ENCODE data around the gene FER1L5.
A peak's percentile ranks its signal among the peaks of the same experiment; 100 is the strongest.
"Not testable (repeated sequence)": the region's sequence is repeated elsewhere in the genome, so short reads cannot be mapped to it uniquely, and the experiment has no call there.

Gene FER1L5

GRCh38 chr2:96637385-96638143 is 5.0 kb upstream of the FER1L5 start:
- peak; percentile 86 for DNase-seq

GRCh38 chr2:96638144-96639121 is 4.1 kb upstream of the FER1L5 start, which contains the start of gene KANSL3:
KANSL3 (minus strand) TSS chr2:96638312; CDS start chr2:96637135, 1,177 bp downstream.
- DNase-seq = peak; percentile 83

GRCh38 chr2:96647681-96648080 is 5.1 kb downstream of the FER1L5 start:
- no peak for DNase-seq

GRCh38 chr2:96648306-96648930 is 5.9 kb downstream of the FER1L5 start:
- DNase-seq = no peak

GRCh38 chr2:96649342-96649741 is 6.8 kb downstream of the FER1L5 start:
- no peak for DNase-seq

GRCh38 chr2:96651793-96652192 is 9.2 kb downstream of the FER1L5 start:
- DNase-seq = no peak

GRCh38 chr2:96654791-96655190 is 12.2 kb downstream of the FER1L5 start:
- not testable (repeated sequence) for DNase-seq

- no peak for DNase-seq
Observed at GRCh38 chr2:96655526-96655925, 13.0 kb downstream of the FER1L5 start.

- DNase-seq = no peak
Observed at GRCh38 chr2:96656540-96656939, 14.0 kb downstream of the FER1L5 start.

- no peak for DNase-seq
Observed at GRCh38 chr2:96661324-96661723, 18.8 kb downstream of the FER1L5 start.

- no peak for DNase-seq
Observed at GRCh38 chr2:96662360-96662759, 19.8 kb downstream of the FER1L5 start.

GRCh38 chr2:96663177-96663576 is 20.6 kb downstream of the FER1L5 start:
- no peak for DNase-seq

- DNase-seq = no peak
Observed at GRCh38 chr2:96663829-96664228, 21.3 kb downstream of the FER1L5 start.

- no peak for DNase-seq
Observed at GRCh38 chr2:96664366-96664925, 21.9 kb downstream of the FER1L5 start.

GRCh38 chr2:96665083-96665569 is 22.6 kb downstream of the FER1L5 start:
- no peak for DNase-seq

- DNase-seq = not testable (repeated sequence)
Observed at GRCh38 chr2:96665717-96666116, 23.2 kb downstream of the FER1L5 start.

GRCh38 chr2:96668771-96669170 is 26.2 kb downstream of the FER1L5 start:
- no peak for DNase-seq

- DNase-seq = no peak
Observed at GRCh38 chr2:96669539-96670215, 27.1 kb downstream of the FER1L5 start.

GRCh38 chr2:96679848-96680247 is 37.3 kb downstream of the FER1L5 start:
- DNase-seq = no peak

GRCh38 chr2:96680561-96681141 is 38.1 kb downstream of the FER1L5 start:
- no peak for DNase-seq

- no peak for DNase-seq
Observed at GRCh38 chr2:96681540-96681939, 39.0 kb downstream of the FER1L5 start.

GRCh38 chr2:96683307-96683706 is 40.7 kb downstream of the FER1L5 start:
- no peak for DNase-seq

Measured in stimulated activated naive CD4-positive, alpha-beta T cell treated with Interleukin-2 at 50 U/mL for 16 hours (primary cell).